Esophagus squamous epithelium (tissue), 4 donors: ENCODE results near the gene TRIP13.

Experiments used
- POLR2A ChIP-seq, 4 donors: fragments of 450-650 bp; IDR thresholded peaks; one replicate each; pipeline ENCODE4 v1.6.1; 2017; ENCODE audit warnings: antibody characterized with exemption in 4 of 4, mild to moderate bottlenecking in 4 of 4, moderate library complexity in 3 of 4
- TF ChIP-seq, protein P1 (sequence below), 6 experiments: fragments of 450-650 bp in 4 of 6; fragments of 200-600 bp in 2 of 6; sonication (generic) in 2 of 6; IDR thresholded peaks; one replicate each; pipeline ENCODE4 v1.5.1; 2016 to 2019; ENCODE audit warnings: antibody characterized with exemption in 6 of 6, mild to moderate bottlenecking in 4 of 6, moderate library complexity in 4 of 6

DNA sequence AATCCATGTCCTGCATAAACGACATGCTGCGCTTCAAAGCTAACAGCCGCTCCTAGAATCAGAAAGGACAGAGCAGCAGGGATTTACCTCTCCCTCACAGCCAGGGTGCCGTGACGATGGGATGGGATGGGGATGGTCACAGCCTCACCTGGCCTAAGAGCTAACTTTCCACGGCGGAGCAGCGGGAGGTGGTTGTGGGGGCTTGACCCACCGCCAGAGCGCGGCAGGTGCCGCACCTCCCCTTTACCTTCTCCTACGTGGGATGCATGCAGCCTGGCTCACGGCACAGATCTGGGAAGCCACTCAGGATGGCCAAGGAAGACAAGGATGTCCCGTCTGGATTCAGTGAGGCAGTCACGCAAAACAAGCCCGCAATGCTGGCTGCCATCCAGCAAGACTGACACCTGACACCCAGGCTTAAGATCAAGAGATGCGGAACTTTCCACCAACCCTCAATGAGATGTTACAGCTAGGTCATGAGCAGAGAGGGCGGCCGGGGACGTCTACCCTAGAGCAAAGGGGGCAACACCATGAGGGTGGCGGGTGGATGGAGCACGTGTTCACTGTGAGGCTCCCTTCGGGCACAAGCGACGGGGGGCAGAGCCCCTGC is 5.9 kb upstream of the TRIP13 start:
- no peak for TF ChIP-seq POLR2A (IDR thresholded peaks at IDR 0.05)
- TF ChIP-seq, protein P1, sequence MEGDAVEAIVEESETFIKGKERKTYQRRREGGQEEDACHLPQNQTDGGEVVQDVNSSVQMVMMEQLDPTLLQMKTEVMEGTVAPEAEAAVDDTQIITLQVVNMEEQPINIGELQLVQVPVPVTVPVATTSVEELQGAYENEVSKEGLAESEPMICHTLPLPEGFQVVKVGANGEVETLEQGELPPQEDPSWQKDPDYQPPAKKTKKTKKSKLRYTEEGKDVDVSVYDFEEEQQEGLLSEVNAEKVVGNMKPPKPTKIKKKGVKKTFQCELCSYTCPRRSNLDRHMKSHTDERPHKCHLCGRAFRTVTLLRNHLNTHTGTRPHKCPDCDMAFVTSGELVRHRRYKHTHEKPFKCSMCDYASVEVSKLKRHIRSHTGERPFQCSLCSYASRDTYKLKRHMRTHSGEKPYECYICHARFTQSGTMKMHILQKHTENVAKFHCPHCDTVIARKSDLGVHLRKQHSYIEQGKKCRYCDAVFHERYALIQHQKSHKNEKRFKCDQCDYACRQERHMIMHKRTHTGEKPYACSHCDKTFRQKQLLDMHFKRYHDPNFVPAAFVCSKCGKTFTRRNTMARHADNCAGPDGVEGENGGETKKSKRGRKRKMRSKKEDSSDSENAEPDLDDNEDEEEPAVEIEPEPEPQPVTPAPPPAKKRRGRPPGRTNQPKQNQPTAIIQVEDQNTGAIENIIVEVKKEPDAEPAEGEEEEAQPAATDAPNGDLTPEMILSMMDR (IDR thresholded peaks at IDR 0.05), result no peak
